Measurements from ENCODE around the gene USP11. TPM values are rescaled to one million over a fixed set of nuclear protein-coding genes. Genes with fewer than 3 reads are reported as not detected.
A peak's percentile ranks its signal among the peaks of the same experiment; 100 is the strongest.

Gene USP11
- total RNA-seq, 1 donor from 2014 or later: 35.6 TPM

- no peak for DNase-seq
Measured at GRCh38 chrX:47226071-47226470, 6.7 kb upstream of the USP11 start.

DNA sequence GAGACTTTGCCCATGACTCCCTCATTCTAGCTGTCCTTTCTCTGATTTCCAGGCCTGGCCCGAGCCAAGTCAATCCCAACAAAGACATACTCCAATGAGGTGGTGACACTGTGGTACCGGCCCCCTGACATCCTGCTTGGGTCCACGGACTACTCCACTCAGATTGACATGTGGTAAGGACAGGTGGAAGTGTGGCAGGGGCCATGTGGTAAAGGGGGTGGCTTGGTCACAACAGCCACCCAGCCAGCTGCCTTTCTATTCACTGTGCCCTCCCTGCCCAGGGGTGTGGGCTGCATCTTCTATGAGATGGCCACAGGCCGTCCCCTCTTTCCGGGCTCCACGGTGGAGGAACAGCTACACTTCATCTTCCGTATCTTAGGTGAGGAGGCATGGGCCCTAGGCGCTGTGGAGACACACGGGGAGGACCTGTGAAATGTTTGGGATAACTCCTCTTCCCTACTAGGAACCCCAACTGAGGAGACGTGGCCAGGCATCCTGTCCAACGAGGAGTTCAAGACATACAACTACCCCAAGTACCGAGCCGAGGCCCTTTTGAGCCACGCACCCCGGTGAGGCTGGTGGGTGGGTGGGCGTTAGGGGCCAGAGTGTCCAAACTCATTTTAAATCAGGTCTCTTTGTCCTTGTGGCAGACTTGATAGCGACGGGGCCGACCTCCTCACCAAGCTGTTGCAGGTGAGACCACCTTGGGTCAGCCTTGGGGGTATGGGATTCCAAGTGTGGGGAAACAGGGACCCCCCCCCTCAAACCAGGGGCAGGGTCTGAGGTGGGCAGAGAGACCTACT is 6.1 kb upstream of the USP11 start:
- DNase-seq: no peak

- no peak for DNase-seq
Measured at GRCh38 chrX:47227334-47227583, 5.5 kb upstream of the USP11 start.

DNA sequence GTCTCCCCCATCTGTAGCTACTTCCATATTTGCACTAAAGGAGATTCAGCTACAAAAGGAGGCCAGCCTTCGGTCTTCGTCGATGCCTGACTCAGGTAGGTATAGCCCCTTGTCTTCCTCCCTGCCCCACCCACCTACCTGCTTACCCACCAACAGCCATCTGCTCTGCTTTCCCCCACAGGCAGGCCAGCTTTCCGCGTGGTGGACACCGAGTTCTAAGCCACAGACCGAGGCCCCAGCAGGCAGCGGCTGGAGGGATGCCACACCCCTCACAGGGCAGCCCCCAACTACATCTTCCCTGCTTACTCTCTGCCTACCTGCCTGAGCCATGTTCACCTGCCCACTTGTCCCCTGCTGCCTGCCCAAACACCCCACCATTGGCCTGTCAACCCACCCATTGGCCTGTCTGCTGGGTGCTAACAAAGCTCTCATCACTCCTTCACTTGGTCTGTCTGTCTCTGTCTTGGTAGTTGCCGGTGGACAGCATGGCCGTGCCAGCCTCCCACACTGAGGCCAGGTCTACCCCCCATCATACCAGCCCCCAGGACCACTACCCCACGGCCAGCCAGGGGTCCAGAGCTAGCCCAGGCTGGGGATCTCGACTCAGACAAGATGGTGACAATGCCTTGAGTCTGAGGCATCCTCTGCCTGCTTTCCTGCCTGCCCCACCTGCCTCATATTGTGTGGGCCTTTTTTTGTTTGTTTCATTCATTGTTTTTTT is 4.1 kb upstream of the USP11 start:
- no peak for DNase-seq

GRCh38 chrX:47229427-47229826 is 3.4 kb upstream of the USP11 start:
- DNase-seq: no peak

GRCh38 chrX:47230136-47230868 is 2.5 kb upstream of the USP11 start:
- DNase-seq: no peak

DNA sequence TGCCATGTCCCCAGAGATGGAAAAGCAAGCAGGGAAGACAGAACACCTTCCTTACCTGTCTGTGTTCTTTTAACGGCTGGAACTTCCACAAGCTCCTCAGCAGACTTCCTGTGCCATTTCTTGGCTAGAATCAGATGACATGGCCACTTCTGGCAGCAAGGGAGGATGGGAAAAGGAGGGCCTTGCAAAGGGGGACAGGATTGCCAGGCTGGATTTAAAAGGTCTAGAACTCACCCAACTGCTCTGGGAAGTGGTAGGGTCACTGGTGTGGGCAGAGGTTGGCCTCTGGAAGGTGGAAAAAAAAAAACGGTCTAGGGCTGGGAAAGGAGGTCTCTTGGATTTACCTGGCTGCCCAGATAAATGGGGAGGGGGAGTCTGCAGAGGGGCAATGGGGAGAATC is 1.6 kb upstream of the USP11 start:
- no peak for DNase-seq

DNA sequence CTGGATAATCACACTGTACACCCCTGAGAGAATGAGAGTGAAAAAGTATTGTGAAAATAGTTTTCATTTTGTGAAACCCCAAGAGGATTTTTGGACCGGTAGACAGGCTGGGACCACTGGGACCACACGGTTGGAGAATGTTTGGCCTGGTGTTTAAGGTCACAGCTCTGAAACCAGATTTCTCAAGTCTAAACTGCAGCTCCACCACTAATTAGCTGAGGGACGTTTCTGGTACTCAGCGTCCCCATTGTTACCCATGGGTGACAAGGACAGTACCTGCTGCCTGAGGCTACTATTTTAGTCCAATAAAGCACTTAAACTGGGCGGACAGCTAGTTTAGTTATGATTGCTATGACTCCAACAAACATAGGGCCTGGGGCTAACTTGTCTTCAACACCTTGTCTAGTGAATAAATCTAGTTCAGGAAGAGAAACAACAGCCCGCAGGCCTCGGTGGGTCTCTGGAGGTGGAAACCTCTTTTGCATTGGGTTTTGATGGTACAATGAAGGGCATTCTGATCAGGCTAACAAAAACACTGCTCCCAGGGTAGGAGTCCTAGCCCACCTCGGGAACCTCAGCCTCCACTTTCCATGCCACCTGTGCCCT is 509 bp upstream of the USP11 start:
- DNase-seq: no peak

- peak; percentile 96 for DNase-seq
Measured at GRCh38 chrX:47233333-47234113, 714 bp downstream of the USP11 start.

DNA sequence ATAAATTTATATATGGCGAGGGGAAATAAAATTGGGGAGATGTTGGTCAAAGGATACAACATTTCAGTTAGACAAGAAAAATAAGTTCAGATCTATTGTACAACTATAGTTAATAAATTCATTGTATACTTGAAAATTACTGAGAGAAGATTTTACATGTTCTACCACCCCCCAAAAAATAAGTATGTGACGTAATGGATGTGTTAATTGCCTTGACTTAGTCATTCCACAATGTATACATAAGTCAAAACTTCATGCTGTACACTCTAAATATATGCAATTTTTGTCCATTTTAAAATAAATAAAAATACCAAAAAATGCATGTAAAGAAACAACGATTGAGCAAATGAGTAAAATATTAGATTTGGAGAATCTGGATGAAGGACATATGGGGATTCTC is 1.8 kb downstream of the USP11 start:
- no peak for DNase-seq

GRCh38 chrX:47235691-47236103 is 2.9 kb downstream of the USP11 start:
- DNase-seq: no peak

- DNase-seq: no peak
Measured at GRCh38 chrX:47239199-47239598, 6.4 kb downstream of the USP11 start.

DNA sequence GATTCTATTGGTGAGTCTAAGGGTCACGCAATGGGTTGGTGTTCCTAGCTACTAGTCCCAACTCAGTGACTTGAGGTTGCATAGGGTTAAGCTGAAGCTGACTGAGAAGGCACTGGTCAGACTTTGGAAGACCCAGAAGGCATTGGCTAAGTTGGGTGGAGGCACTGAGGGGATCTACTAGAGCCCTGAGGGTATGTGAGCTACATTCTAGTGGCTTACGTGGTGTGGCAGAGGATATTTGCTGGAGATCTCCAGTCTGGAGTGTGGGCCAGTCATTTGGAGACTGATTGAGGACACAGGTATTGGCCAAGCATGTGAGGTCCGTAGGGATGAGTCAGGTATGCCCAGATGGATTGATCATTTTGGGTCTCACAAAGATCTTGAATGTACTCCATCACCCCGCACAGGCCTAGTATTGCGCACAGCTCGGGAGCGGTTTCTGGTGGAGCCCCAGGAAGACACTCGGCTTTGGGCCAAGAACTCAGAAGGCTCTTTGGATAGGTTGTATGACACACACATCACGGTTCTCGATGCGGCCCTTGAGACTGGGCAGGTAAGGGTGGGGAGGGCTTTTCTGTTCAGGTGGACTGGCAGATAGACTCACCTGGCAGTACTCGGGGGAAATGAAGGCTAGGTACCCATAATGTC is 7.2 kb downstream of the USP11 start:
- no peak for DNase-seq

- no peak for DNase-seq
Measured at GRCh38 chrX:47240619-47241018, 7.8 kb downstream of the USP11 start.

GRCh38 chrX:47241201-47242011 is 8.6 kb downstream of the USP11 start:
- DNase-seq: no peak

DNA sequence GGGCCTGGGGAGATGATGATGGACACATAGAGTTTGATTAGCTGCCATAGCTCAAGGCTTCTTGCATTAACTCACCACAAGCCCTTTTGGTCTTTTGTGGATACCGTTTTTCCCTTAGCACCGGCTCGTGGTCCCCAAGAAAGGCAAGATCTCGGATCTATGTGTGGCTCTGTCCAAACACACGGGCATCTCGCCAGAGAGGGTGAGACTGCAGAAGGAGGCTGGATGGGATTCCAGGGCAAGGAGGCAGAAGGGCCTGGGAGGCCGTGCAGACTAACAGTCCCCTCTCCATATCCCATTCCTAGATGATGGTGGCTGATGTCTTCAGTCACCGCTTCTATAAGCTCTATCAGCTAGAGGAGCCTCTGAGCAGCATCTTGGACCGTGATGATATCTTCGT is 9.5 kb downstream of the USP11 start:
- no peak for DNase-seq

GRCh38 chrX:47243351-47243750 is 10.5 kb downstream of the USP11 start:
- no peak for DNase-seq

DNA sequence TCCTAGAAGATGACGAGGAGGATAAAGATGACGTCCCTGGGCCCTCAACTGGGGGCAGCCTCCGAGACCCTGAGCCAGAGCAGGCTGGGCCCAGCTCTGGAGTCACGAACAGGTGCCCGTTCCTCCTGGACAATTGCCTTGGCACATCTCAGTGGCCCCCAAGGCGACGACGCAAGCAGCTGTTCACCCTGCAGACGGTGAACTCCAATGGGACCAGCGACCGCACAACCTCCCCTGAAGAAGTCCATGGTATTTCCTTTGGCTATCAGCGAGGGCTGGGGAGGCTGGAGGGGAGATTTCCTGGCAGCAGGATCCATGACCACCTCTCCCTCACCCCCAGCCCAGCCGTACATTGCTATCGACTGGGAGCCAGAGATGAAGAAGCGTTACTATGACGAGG is 11.9 kb downstream of the USP11 start:
- DNase-seq: no peak

- DNase-seq: no peak
Measured at GRCh38 chrX:47245156-47245555, 12.3 kb downstream of the USP11 start.

DNA sequence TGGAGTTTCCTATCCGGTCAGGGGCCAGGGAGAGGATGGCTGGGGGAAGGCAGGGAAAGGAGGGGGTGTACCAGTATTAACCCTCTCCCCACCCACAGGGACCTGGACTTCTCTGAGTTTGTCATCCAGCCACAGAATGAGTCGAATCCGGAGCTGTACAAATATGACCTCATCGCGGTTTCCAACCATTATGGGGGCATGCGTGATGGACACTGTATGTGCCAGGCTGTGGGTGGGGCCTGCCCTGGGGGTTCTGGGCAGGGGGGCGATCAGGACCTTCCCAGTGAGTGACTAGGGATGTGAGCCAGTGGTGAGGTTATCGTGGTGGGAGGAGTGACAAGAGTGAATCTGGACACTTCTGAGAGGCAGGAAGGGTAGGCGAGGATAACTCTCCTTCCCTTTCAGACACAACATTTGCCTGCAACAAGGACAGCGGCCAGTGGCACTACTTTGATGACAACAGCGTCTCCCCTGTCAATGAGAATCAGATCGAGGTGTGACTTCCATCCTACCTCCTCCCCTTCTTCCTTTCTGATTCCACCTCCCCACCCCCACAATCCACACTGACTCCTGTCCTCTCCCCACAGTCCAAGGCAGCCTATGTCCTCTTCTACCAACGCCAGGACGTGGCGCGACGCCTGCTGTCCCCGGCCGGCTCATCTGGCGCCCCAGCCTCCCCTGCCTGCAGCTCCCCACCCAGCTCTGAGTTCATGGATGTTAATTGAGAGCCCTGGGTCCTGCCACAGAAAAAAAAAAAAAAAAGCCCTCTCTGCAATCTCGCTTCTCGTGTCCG is 14.6 kb downstream of the USP11 start:
- peak; percentile 4 for DNase-seq

GRCh38 chrX:47247999-47248320 is 15.2 kb downstream of the USP11 start:
- DNase-seq: no peak

All from dermis blood vessel endothelial cell (primary cell).